CD14-positive monocyte (primary cell): ENCODE data around the gene CMC4. TPM values are rescaled to one million over a fixed set of nuclear protein-coding genes. Genes with fewer than 3 reads are reported as not detected.

ENCODE experiments used
- DNase-seq, 3 donors: peaks; one replicate each; pipeline ENCODE4 v3.0.0-alpha.2; 2011 to 2022
- H2AFZ ChIP-seq: 2 replicates; pipeline ENCODE4 v1.6.0; 2012; ENCODE audit warnings: mild to moderate bottlenecking, low read depth, low read length, inconsistent platforms; ENCODE audit not compliant: insufficient read depth, poor library complexity, severe bottlenecking
- H3K27ac ChIP-seq, 2 donors: 1 replicate in 1 of 2; 2 replicates in 1 of 2; pipeline ENCODE4 v1.5.1; 2012 to 2013; ENCODE audit warnings: low read length in 2 of 2, control low read depth in 1 of 2, inconsistent platforms in 1 of 2, low read depth in 1 of 2, mild to moderate bottlenecking in 1 of 2
- H3K27me3 ChIP-seq, 2 donors: one replicate each; pipeline versions ENCODE4 v1.6.0 to v1.6.1; 2011 to 2013; ENCODE audit warnings: low read length in 2 of 2; ENCODE audit not compliant: control insufficient read depth in 2 of 2, insufficient read depth in 2 of 2
- H3K36me3 ChIP-seq, 2 donors: replicated peaks in 1 of 2; 1 replicate in 1 of 2; 2 replicates in 1 of 2; pipeline versions ENCODE4 v1.5.1 to v1.6.1; 2012 to 2013; ENCODE audit warnings: low read length in 2 of 2, control low read depth in 1 of 2, inconsistent platforms in 1 of 2, mild to moderate bottlenecking in 1 of 2; ENCODE audit not compliant: insufficient read depth in 2 of 2, control insufficient read depth in 1 of 2
- H3K4me1 ChIP-seq, 2 donors: 1 replicate in 1 of 2; 2 replicates in 1 of 2; pipeline versions ENCODE4 v1.5.1 to v1.6.1; 2012 to 2013; ENCODE audit warnings: low read length in 2 of 2, control low read depth in 1 of 2, inconsistent platforms in 1 of 2, mild to moderate bottlenecking in 1 of 2, moderate library complexity in 1 of 2; ENCODE audit not compliant: insufficient read depth in 2 of 2, control insufficient read depth in 1 of 2
- H3K4me2 ChIP-seq: replicated peaks from 2 replicates; pipeline ENCODE3; 2012; ENCODE audit warnings: low read length, moderate library complexity, mild to moderate bottlenecking; ENCODE audit not compliant: poor library complexity, severe bottlenecking; ENCODE audit errors: extremely low read depth
- H3K4me3 ChIP-seq, 3 experiments: fragments of 200-600 bp in 1 of 3; sonication (generic) in 1 of 3; replicated peaks in 1 of 3; 1 replicate in 2 of 3; 2 replicates in 1 of 3; pipeline ENCODE4 v1.5.1; 2011 to 2013; ENCODE audit warnings: low read length in 3 of 3, mild to moderate bottlenecking in 3 of 3, control low read depth in 2 of 3, low read depth in 2 of 3, inconsistent platforms in 1 of 3, moderate library complexity in 1 of 3
- H3K79me2 ChIP-seq: 2 replicates; pipeline ENCODE4 v1.6.0; 2012; ENCODE audit warnings: mild to moderate bottlenecking, control low read depth, inconsistent platforms, low read length, moderate library complexity; ENCODE audit not compliant: insufficient read depth
- H3K9ac ChIP-seq: 2 replicates; pipeline ENCODE4 v1.6.0; 2017; ENCODE audit warnings: low read length, mild to moderate bottlenecking; ENCODE audit not compliant: insufficient read depth, poor library complexity, severe bottlenecking
- H3K9me3 ChIP-seq, 2 donors: replicated peaks in 1 of 2; 1 replicate in 1 of 2; 2 replicates in 1 of 2; pipeline versions ENCODE4 v1.5.1 to v1.6.1; 2012 to 2013; ENCODE audit warnings: low read length in 2 of 2, control low read depth in 1 of 2; ENCODE audit not compliant: control insufficient read depth in 1 of 2, insufficient read depth in 1 of 2
- H4K20me1 ChIP-seq: 2 replicates; pipeline ENCODE4 v1.6.0; 2012; ENCODE audit warnings: mild to moderate bottlenecking, low read length, control low read depth, moderate library complexity; ENCODE audit not compliant: insufficient read depth
- H3K27ac Mint-ChIP-seq, 7 donors: one replicate each; pipeline ENCODE4 v1.8.0; 2020; ENCODE audit warnings: mild to moderate bottlenecking in 7 of 7, mixed read lengths in 7 of 7, moderate library complexity in 6 of 7, inconsistent platforms in 2 of 7
- H3K27me3 Mint-ChIP-seq, 3 donors: one replicate each; pipeline ENCODE4 v1.8.0; 2021 to 2022; ENCODE audit warnings: low read depth in 3 of 3, mild to moderate bottlenecking in 3 of 3, mixed read lengths in 3 of 3, moderate library complexity in 3 of 3, inconsistent platforms in 1 of 3
- H3K36me3 Mint-ChIP-seq, 2 donors: one replicate each; pipeline ENCODE4 v1.8.0; 2020; ENCODE audit warnings: mixed read lengths in 2 of 2, inconsistent platforms in 1 of 2, mild to moderate bottlenecking in 1 of 2
- H3K4me1 Mint-ChIP-seq: one replicate; pipeline ENCODE4 v1.8.0; 2020; ENCODE audit warnings: mild to moderate bottlenecking, mixed read lengths
- H3K4me3 Mint-ChIP-seq, 2 donors: one replicate each; pipeline ENCODE4 v1.8.0; 2020; ENCODE audit warnings: mild to moderate bottlenecking in 2 of 2, mixed read lengths in 2 of 2, moderate library complexity in 1 of 2
- H3K9me3 Mint-ChIP-seq, 7 donors: one replicate each; pipeline ENCODE4 v1.8.0; 2020 to 2022; ENCODE audit warnings: mixed read lengths in 7 of 7, mild to moderate bottlenecking in 6 of 7, moderate library complexity in 6 of 7, inconsistent platforms in 2 of 7
- CTCF ChIP-seq: fragments of 200-600 bp; IDR thresholded peaks from one replicate; pipeline ENCODE4 v1.8.0; 2022; ENCODE audit warnings: antibody characterized with exemption, mild to moderate bottlenecking
- WGBS: methylation state at CpG from one replicate; pipeline ENCODE4 v1.1.5; 2013; ENCODE audit warnings: missing lambda C conversion rate; ENCODE audit not compliant: insufficient coverage; 5-methylcytosine and 5-hydroxymethylcytosine counted together
- intact Hi-C, 2 donors: fragments of 100-400 bp; cut with micrococcal nuclease; formaldehyde crosslinking; loops; one replicate each; pipeline versions ENCODE4 v1.15.0 to v1.15.1; 2023
- polyA plus RNA-seq, 3 donors: library from polyadenylated mRNA; depleted of rRNA in 1 of 3; unstranded in 2 of 3; stranded (reverse) in 1 of 3; fragments of 300-500 nt in 2 of 3; fragments of >200 nt in 1 of 3; fragmentation: Illumina TruSeq in 2 of 3; gene quantifications; 1 replicate in 2 of 3; 2 replicates in 1 of 3; pipeline ENCODE4 v1.2.3, GENCODE V29; 2012 to 2021

CMC4 gene
- polyA plus RNA-seq, 3 donors, result 6.4 to 11.1 (median 10.1) TPM

GRCh38 chrX:155112171-155112570 lies 41.2 kb upstream of the CMC4 start:
- no peaks in the 10 kb centered on the region for H3K9me3 ChIP-seq
- no CpG with 5 or more reads among the region's 3 CpGs for WGBS
- Mint-ChIP-seq H3K36me3 (peaks cover 39 to 46% of the 10 kb centered on the region in 2 donors), H3K4me3 (no peak overlapping the region), H3K9me3 (peaks cover 0 to 2% (median 0%) of the 10 kb centered on the region in 7 donors), H3K4me1 (no peaks in the 10 kb centered on the region), H3K27ac (no peak overlapping the region), H3K27me3 (no peaks in the 10 kb centered on the region)
- H3K4me1 ChIP-seq, result no peaks in the 10 kb centered on the region
- no peak overlapping the region for H2AFZ ChIP-seq
- H3K79me2 ChIP-seq, result no peaks in the 10 kb centered on the region
- intact Hi-C loops, result no loop called here
- no peak overlapping the region for H3K9ac ChIP-seq
- no peak for TF ChIP-seq CTCF
- no peaks in the 10 kb centered on the region for H3K27me3 ChIP-seq
- H4K20me1 ChIP-seq, result no peaks in the 10 kb centered on the region
- no peak overlapping the region for H3K27ac ChIP-seq
- no peak for DNase-seq
- H3K4me3 ChIP-seq, result no peak overlapping the region
- H3K4me2 ChIP-seq, result no peak overlapping the region
- H3K36me3 ChIP-seq, result peaks cover 7 to 37% of the 10 kb centered on the region in 2 donors

GRCh38 chrX:155108427-155108826 lies 37.5 kb upstream of the CMC4 start:
- no peak overlapping the region for H3K27ac ChIP-seq
- no peak for TF ChIP-seq CTCF
- no peak overlapping the region for H3K4me3 Mint-ChIP-seq
- DNase-seq, result no peak
- H3K36me3 Mint-ChIP-seq, result peaks cover 41 to 54% of the 10 kb centered on the region in 2 donors
- peaks cover 10 to 31% of the 10 kb centered on the region in 2 donors for H3K36me3 ChIP-seq
- no peaks in the 10 kb centered on the region for H3K4me1 Mint-ChIP-seq
- no peaks in the 10 kb centered on the region for H3K4me1 ChIP-seq
- no peaks in the 10 kb centered on the region for H4K20me1 ChIP-seq
- intact Hi-C loops, result no loop called here
- H3K9me3 ChIP-seq, result no peaks in the 10 kb centered on the region
- no peaks in the 10 kb centered on the region for H3K27me3 Mint-ChIP-seq
- no peak overlapping the region for H3K27ac Mint-ChIP-seq
- H2AFZ ChIP-seq, result no peak overlapping the region
- no peak overlapping the region for H3K9ac ChIP-seq
- H3K4me2 ChIP-seq, result no peak overlapping the region
- no peaks in the 10 kb centered on the region for H3K79me2 ChIP-seq
- H3K9me3 Mint-ChIP-seq, result peaks cover 0 to 1% (median 0%) of the 10 kb centered on the region in 7 donors
- H3K27me3 ChIP-seq, result no peaks in the 10 kb centered on the region
- H3K4me3 ChIP-seq, result no peak overlapping the region
